Activated T-helper 17 cell treated with anti-CD3 and anti-CD28 coated beads, Interleukin-2, amount 50 U/mL, for 72 hours (primary cell): ENCODE measurements around the gene OR5K1. TPM values are rescaled to one million over a fixed set of nuclear protein-coding genes. Genes with fewer than 3 reads are reported as not detected.

Experiments
- total RNA-seq, 2 donors: library from RNA; stranded (reverse); gene quantifications; one replicate each; pipeline ENCODE4 v1.2.3, GENCODE V29; 2022

OR5K1 gene
- total RNA-seq, 2 donors from 2014 or later = 0.24 TPM; not detected in 1

Other genes starting within 250 kb of the OR5K1 start
- gene OR5H6, start 199.0 kb upstream of the OR5K1 start, total RNA-seq = not detected
- gene OR5H2, start 180.7 kb upstream of the OR5K1 start, total RNA-seq = not detected
- not detected for gene OR5K4, start 109.3 kb upstream of the OR5K1 start, total RNA-seq
- gene OR5K3, start 72.5 kb upstream of the OR5K1 start, total RNA-seq = not detected
- not detected for gene OR5K2, start 34.5 kb downstream of the OR5K1 start, total RNA-seq
- 100 to 1,000 TPM; 300 to 381 TPM for gene CLDND1, start 59.7 kb downstream of the OR5K1 start, total RNA-seq
- 10 to 100 TPM; 24.0 to 52.1 TPM for gene GPR15, start 68.8 kb downstream of the OR5K1 start, total RNA-seq
- 10 to 100 TPM; 64.2 to 75.9 TPM for gene CPOX, start 130.4 kb downstream of the OR5K1 start, total RNA-seq